ENCODE measurements around the gene CD302.
"Not testable (repeated sequence)": the region's sequence is repeated elsewhere in the genome, so short reads cannot be mapped to it uniquely, and the experiment has no call there.

Gene CD302

GRCh38 chr2:159748089-159748488 is 49.9 kb downstream of the CD302 start:
- Histone ChIP-seq H3K4me3 (replicated peaks; ENCODE audit: low read depth, low read length) (no peak overlapping the region), H3K36me3 (ENCODE audit: control insufficient read depth, insufficient read depth, low read length) (peaks cover 9% of the 10 kb centered on the region), H3K27me3 (replicated peaks; ENCODE audit: control insufficient read depth, insufficient read depth, low read length) (no peaks in the 10 kb centered on the region)
- no peak for DNase-seq (ENCODE audit: extremely low read depth, insufficient read length)
- TF ChIP-seq CTCF (IDR thresholded peaks at IDR 0.05; ENCODE audit: insufficient read depth, low read length, poor library complexity, severe bottlenecking) = no peak

GRCh38 chr2:159745237-159745636 is 52.8 kb downstream of the CD302 start:
- H3K36me3 ChIP-seq (ENCODE audit: control insufficient read depth, insufficient read depth, low read length); H3K4me3 ChIP-seq (replicated peaks; ENCODE audit: low read depth, low read length); H3K27me3 ChIP-seq (replicated peaks; ENCODE audit: control insufficient read depth, insufficient read depth, low read length); DNase-seq (ENCODE audit: extremely low read depth, insufficient read length): not testable (repeated sequence)

- TF ChIP-seq CTCF (IDR thresholded peaks at IDR 0.05; ENCODE audit: insufficient read depth, low read length, poor library complexity, severe bottlenecking) = no peak
- H3K4me3 ChIP-seq (replicated peaks; ENCODE audit: low read depth, low read length) = no peak overlapping the region
- no peak for DNase-seq (ENCODE audit: extremely low read depth, insufficient read length)
- no peaks in the 10 kb centered on the region for H3K27me3 ChIP-seq (replicated peaks; ENCODE audit: control insufficient read depth, insufficient read depth, low read length)
- peaks cover 10% of the 10 kb centered on the region for H3K36me3 ChIP-seq (ENCODE audit: control insufficient read depth, insufficient read depth, low read length)
These were observed 53.6 kb downstream of the CD302 start for GRCh38 chr2:159744363-159744762.

GRCh38 chr2:159742846-159743245 is 55.2 kb downstream of the CD302 start:
- peaks cover 15% of the 10 kb centered on the region for H3K36me3 ChIP-seq (ENCODE audit: control insufficient read depth, insufficient read depth, low read length)
- no peaks in the 10 kb centered on the region for H3K27me3 ChIP-seq (replicated peaks; ENCODE audit: control insufficient read depth, insufficient read depth, low read length)
- H3K4me3 ChIP-seq (replicated peaks; ENCODE audit: low read depth, low read length) = no peak overlapping the region
- DNase-seq (ENCODE audit: extremely low read depth, insufficient read length) = no peak
- no peak for TF ChIP-seq CTCF (IDR thresholded peaks at IDR 0.05; ENCODE audit: insufficient read depth, low read length, poor library complexity, severe bottlenecking)

- no peaks in the 10 kb centered on the region for H3K27me3 ChIP-seq (replicated peaks; ENCODE audit: control insufficient read depth, insufficient read depth, low read length)
- H3K36me3 ChIP-seq (ENCODE audit: control insufficient read depth, insufficient read depth, low read length) = peaks cover 20% of the 10 kb centered on the region
- no peak for TF ChIP-seq CTCF (IDR thresholded peaks at IDR 0.05; ENCODE audit: insufficient read depth, low read length, poor library complexity, severe bottlenecking)
- no peak for DNase-seq (ENCODE audit: extremely low read depth, insufficient read length)
- no peak overlapping the region for H3K4me3 ChIP-seq (replicated peaks; ENCODE audit: low read depth, low read length)
These were observed 59.3 kb downstream of the CD302 start for GRCh38 chr2:159738509-159739390.

GRCh38 chr2:159737917-159738296 is 60.1 kb downstream of the CD302 start:
- no peak for DNase-seq (ENCODE audit: extremely low read depth, insufficient read length)
- H3K27me3 ChIP-seq (replicated peaks; ENCODE audit: control insufficient read depth, insufficient read depth, low read length) = no peaks in the 10 kb centered on the region
- no peak overlapping the region for H3K4me3 ChIP-seq (replicated peaks; ENCODE audit: low read depth, low read length)
- H3K36me3 ChIP-seq (ENCODE audit: control insufficient read depth, insufficient read depth, low read length) = peaks cover 21% of the 10 kb centered on the region
- TF ChIP-seq CTCF (IDR thresholded peaks at IDR 0.05; ENCODE audit: insufficient read depth, low read length, poor library complexity, severe bottlenecking) = no peak
